GM21825 (cell line): ENCODE results near the gene PPP2R2C.

ENCODE experiments used
- ATAC-seq: cut with Tn5 transposase; IDR thresholded peaks from one replicate; pipeline ENCODE4 v1.9.1; 2021; ENCODE audit warnings: mild to moderate bottlenecking, moderate library complexity; ENCODE audit not compliant: unreplicated experiment

PPP2R2C gene

DNA sequence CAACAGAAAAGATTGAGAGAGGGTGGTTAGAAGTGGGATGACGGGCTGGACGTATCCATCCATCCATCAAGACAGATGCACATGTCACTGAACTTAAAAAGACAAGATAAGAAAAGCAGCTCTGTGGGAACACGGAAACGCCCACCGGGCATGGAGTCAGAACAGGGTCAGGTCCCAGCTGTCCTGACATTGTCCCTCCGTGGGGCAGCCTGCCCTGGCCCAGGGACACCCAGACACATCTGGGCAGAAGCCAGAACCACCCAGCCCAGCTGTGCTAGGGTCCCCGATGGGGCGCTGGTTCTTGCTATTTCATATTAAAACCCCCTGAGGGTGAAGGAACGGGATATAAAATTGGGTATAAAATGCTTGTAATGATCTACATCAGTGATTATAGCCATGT lies 88.5 kb downstream of the PPP2R2C start:
- ATAC-seq = no peak

- ATAC-seq = no peak
Observed at GRCh38 chr4:6383009-6383404, 89.4 kb downstream of the PPP2R2C start.

DNA sequence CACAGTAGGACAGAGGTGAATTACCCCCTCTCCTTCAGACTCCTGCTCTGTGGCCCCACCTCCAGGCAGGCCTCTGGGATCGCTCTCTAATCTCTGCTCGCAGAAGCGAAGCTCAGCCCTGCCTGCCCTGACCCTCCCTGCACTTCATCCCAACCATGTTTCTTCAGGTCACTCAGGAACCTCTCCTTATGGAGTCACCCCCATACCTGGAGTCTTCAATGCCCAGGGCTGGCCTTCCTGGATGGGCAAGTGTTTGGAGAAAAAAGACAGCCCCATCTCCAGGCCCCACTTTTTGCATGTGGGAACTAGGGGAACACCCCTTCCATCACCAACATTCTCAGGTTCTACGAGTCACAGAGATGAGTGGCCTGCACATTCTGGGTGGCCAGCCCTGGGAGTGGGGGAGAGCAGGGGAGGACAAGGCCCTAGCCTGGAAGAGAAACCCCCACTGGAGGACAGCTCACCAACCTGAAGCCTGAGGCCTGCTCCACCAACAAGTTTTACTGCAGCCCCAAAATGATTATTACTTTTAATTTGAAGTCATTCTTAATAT lies 90.8 kb downstream of the PPP2R2C start:
- no peak for ATAC-seq

DNA sequence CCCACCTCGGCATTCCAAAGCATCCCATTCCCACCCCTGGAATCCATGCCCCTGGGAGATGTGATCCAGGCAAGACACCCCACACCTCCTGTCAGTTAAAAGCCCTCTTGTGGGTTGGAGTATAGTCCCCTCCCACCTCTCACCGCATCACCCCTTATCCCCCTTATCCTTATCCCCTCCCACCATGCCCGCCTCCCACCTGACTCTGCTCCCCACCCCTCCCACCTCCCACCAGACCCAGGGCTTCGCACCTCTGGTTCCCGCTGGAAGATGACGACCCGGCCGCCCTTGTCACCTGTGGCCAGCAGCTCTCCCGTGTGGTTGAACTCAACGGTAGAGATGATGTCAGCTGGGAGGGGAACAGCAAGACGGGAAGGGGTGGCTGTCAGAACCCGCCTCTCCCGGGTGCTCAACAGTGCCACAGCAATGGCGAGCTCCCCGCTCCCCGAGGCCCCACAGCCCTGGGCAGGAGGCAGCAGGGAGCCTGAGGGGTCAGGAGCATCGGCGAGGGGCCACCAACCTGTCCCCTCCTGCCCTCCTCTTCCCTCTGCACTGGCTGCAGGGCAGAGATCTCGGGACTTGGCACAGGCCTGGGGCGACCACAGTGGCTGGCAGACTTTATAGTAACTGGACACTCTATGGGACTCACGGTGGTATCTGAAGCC lies 91.5 kb downstream of the PPP2R2C start:
- no peak for ATAC-seq

DNA sequence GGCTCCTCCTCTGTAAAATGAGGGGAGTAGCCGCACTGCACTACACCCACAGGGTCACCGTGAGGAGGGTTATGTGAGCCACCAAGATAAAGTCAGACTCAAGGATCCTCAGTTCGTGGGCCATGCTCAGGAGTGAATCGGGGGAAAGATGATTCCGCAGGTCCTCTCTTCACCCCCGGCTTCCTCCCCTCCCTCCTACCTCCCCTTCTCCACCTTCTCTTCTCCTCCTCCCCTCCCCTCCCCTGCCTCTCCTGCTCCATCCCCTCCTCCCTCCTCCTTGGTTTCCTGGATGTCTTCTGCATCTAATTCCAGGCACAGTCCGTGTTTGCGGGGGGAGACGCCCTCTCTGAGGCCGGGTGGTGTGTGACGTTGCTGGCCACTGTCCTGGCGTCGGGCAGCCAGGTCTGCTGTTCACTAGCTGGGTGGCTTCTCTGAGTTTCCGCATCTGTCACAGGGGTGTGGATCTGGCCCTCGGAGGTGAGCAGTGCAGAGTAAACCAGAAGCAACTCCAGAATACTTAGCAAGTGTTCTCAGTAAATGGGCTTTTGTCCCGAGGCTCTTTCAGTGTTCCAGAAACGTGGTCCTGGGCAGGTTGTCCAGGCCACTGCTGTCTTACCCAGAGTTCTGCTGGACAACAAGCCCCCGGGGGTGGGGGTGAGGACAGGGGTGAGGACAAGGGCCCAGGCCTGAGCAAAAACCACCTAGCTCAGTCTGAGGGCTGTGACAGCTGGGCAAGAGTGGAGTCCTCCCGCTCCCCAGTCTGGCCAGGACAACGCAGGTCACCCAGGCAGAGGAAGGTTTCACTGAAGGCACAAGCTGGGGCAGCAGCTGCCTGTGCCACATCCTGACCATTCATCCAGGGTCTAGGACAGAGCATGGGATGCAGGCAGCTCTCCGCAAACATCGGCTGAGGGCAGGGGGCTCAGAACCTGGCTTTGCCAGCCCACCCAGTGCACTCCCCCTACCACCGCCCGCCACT lies 92.4 kb downstream of the PPP2R2C start:
- no peak for ATAC-seq

GRCh38 chr4:6378493-6379445 lies 93.6 kb downstream of the PPP2R2C start:
- no peak for ATAC-seq

DNA sequence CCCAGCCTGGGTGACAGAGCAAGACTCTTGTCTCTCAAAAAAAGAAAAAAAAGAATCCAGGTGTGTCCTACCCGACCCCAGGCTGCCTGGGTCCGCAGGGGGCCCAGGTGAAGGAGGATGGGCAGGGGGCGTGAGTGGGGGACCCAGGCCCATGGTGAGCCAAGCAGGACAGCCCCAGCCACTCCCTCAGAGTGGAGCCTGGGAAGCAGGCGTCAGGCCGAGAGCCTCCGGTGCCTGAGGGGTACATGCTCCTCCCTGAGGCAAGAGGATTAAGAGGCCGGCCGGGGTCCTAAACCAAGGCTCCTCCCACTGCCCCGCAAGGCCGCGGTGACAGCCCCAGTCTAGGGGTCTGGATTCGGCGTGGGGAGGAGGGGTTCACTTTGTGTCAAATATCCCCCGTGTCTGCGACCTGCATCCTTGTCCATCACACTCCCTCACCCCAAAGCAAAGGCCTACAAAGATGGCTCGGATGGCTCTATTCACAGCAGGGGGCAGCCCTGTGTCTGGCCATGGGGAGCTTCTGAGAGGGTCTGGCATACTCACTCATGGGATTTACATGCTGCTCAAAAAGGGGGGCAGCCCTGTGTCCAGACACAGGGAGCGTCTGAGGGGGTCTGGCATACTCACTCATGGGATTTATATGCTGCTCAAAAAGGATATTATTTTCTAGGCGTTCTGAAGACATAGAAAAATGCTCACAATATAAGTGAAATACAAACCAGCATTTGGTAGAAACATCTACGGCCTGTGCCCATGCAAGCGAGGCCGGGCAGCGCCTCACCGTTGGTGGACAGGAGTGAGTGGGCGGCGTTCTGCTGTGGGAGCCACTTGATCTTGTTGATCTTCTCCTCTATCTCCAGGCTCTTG lies 94.6 kb downstream of the PPP2R2C start:
- no peak for ATAC-seq

- ATAC-seq = no peak
Observed at GRCh38 chr4:6375620-6376295, 96.7 kb downstream of the PPP2R2C start.

DNA sequence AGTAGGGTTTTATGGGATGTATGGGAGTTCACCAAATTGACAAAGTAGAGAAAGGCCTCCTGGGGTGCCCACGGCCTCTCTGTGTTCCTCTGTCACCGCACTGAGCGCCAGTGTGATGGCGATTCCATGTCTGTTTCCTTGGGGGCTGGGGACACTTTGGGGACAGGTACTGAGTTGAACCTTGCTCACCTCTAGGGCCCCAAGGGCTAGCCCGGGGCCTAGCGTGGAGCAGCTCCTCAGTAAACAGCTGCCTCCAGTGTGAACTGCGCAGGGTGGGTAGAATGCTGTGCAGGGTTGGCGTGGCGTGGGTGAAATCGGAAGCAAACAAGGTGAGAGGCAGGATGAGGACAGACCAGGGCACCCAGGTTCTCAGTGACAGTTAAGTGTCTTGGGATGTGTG lies 97.8 kb downstream of the PPP2R2C start:
- ATAC-seq = no peak

DNA sequence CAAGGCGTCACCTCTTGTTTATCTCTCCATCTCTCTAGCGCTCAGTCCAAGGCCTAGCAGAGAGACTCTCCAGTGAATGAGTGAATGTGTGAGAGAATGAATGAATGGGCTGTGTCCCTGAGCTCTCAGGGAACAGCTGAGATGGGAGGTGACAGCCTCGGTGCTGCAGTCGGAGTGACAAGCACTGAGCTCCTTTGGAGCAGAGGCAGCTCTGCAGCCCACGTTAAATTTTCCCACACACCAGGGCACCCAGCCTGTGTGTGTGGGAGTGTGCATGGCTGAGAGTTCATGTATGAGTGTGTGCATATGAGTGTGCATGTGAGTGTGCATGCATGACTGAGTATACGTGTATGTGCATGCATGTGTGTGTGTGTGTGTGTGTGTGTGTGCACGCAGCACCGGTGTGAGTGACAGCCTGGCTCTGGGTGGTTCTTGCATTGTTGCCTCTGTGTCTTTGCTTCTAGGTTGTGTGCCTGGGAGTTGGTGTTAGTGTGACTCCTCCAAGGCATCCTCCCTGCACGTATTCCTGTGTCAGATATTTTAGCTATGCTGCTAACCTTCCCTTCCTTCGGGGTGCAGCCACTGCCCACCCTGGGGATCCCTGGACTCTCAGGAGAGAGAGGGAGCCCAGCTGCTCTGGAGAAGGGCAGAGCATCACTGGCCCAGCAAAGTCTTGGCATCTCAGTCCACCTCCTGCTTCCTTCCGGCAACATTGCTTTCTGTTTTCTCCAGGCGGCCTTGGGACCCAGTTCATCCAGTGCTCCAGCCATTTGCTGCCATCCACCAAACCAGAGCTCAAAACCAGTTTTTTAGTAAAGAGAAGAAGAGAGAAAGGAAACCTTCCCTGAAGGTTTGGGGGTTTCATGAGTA lies 98.6 kb downstream of the PPP2R2C start:
- ATAC-seq = no peak

DNA sequence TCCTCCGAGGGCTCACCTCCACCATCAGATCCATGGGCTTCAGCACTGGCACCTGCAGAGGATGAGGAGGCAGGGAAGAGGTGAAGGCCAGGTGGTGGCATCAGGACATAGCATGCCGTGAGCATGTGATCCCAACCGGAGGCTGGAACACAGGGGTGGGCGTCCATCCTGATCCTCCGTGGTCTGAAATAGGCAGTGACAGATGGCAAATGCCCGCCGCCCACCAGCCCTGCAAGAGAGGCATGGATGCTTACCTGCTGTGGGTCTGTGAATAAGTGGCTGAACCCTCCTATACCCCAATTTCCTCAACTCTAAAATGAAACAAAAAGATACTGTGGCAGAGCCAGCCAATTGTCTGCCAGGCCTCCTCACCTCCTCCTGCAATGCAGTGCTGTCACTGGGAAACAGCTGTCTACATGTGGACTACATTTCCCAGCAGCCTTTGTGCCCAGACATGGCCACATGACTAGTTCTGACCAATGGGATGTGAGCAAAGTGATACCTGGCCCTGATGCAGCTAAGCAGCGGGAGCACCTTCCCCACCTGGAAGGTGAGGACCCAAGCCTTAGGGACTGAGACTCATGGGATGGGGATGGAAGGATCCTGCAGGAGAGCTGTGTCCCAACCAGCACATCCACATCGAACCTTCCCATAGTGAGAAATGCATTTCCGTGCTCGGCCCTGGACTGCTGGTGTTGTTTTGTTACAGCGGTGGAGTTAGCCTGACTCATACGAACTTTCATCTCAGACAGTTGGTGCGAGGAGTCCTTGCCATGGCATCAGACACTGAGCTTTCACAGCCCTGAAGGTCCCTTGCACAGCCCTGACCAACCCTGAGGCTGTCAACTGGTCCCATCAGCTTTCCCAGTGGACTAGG lies 99.5 kb downstream of the PPP2R2C start:
- no peak for ATAC-seq

- no peak for ATAC-seq
Observed at GRCh38 chr4:6371812-6372211, 100.6 kb downstream of the PPP2R2C start.

- ATAC-seq = no peak
Observed at GRCh38 chr4:6371271-6371670, 101.1 kb downstream of the PPP2R2C start.

- ATAC-seq = no peak
Observed at GRCh38 chr4:6369924-6370645, 102.3 kb downstream of the PPP2R2C start.

DNA sequence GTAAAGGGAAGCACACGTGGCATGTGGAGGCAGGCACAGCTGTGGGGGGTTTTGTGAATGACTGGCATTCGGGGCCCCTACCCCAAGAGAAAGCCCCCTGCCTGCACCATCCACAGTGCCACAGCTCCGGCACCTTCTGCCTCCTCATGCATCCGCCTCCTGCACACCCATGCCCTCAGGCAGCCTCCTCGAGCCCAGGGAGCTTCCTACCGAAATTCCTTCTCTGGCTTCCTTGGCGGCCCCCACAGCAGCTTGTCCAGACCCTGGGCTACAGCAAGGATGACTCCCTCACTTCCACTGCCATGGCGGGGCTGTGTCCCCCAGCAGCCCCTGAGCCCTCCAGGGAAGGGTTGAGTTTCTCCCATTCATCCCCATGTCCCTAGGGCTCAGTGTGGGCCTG lies 102.9 kb downstream of the PPP2R2C start:
- ATAC-seq = no peak

- ATAC-seq = no peak
Observed at GRCh38 chr4:6369035-6369434, 103.4 kb downstream of the PPP2R2C start.

DNA sequence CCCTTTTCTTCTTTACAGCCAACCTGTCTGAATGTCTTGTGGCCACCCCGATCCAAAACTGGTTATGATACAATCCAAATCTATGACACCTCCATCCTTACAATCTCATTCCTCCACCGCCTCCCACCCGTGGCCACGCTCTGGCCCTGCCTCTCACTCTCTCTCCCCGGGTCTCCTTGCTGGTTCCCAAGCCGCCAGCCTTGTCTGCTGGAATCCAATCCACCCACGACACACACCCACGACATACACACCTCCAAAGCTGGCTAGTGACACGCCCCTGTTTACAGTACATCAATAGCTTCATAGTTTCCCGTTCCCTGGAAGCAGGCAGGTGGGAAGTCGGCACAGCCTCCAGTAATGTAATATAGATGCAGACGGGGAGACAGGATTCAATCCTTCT lies 103.8 kb downstream of the PPP2R2C start:
- no peak for ATAC-seq
